Small intestine (tissue), 7 donors: ENCODE results near the gene FOXA2. TPM values are rescaled to one million over a fixed set of nuclear protein-coding genes. Genes with fewer than 3 reads are reported as not detected.

ENCODE experiments used
- DNase-seq, 2 donors: peaks; one replicate each; pipeline versions ENCODE4 v3.0.0 to v3.0.0-alpha.2; 2013
- FAIRE-seq: peaks from 2 replicates; lab custom pipeline; 2012; peaks lifted over from hg19 to GRCh38; lab: Jason Lieb, UNC
- H3K27ac ChIP-seq, 3 donors: one replicate each; pipeline ENCODE4 v1.5.1; 2013; ENCODE audit warnings: low read length in 2 of 3, mild to moderate bottlenecking in 2 of 3, control low read depth in 1 of 3, inconsistent platforms in 1 of 3, low read depth in 1 of 3, moderate library complexity in 1 of 3
- H3K27me3 ChIP-seq, 3 donors: one replicate each; pipeline ENCODE4 v1.6.1; 2013; ENCODE audit warnings: low read length in 3 of 3, inconsistent platforms in 1 of 3; ENCODE audit not compliant: control insufficient read depth in 3 of 3, insufficient read depth in 3 of 3
- H3K36me3 ChIP-seq, 3 donors: one replicate each; pipeline ENCODE4 v1.6.1; 2013; ENCODE audit warnings: low read length in 3 of 3, inconsistent platforms in 1 of 3, low read depth in 1 of 3, mild to moderate bottlenecking in 1 of 3, moderate library complexity in 1 of 3; ENCODE audit not compliant: control insufficient read depth in 3 of 3, insufficient read depth in 2 of 3
- H3K4me1 ChIP-seq, 3 donors: one replicate each; pipeline ENCODE4 v1.6.1; 2013; ENCODE audit warnings: low read length in 2 of 3, inconsistent platforms in 1 of 3, low read depth in 1 of 3, mild to moderate bottlenecking in 1 of 3, moderate library complexity in 1 of 3; ENCODE audit not compliant: control insufficient read depth in 3 of 3, insufficient read depth in 2 of 3
- H3K4me3 ChIP-seq, 3 donors: one replicate each; pipeline ENCODE4 v1.5.1; 2013; ENCODE audit warnings: low read length in 3 of 3, control low read depth in 1 of 3, inconsistent platforms in 1 of 3, low read depth in 1 of 3, mild to moderate bottlenecking in 1 of 3, moderate library complexity in 1 of 3
- H3K9me3 ChIP-seq, 2 donors: one replicate each; pipeline ENCODE4 v1.6.1; 2013; ENCODE audit warnings: low read depth in 1 of 2, low read length in 1 of 2; ENCODE audit not compliant: control insufficient read depth in 2 of 2, insufficient read depth in 1 of 2
- WGBS, 3 donors: extraction: QIAGEN DNeasy Blood & Tissue Kit; methylation state at CpG; one replicate each; pipeline ENCODE4 v1.1.7; 2013; 5-methylcytosine and 5-hydroxymethylcytosine counted together
- polyA plus RNA-seq, 4 donors: library from polyadenylated mRNA; stranded (reverse) in 3 of 4; unstranded in 1 of 4; fragments of 200-250 nt in 3 of 4; fragments of 120-200 nt in 1 of 4; gene quantifications; one replicate each; pipeline versions ENCODE4 v1.2.1 to v1.2.3, GENCODE V29; 2013
- donor health status: healthy with polysubstance abuse.
- donor health status: control.
- donor health status: control.
- donor health status: Bipolar disorder and iron deficiency.
- donor health status: healthy.

Gene FOXA2
- polyA plus RNA-seq, 4 donors = 0.45 to 6.5 (median 2.0) TPM

DNA sequence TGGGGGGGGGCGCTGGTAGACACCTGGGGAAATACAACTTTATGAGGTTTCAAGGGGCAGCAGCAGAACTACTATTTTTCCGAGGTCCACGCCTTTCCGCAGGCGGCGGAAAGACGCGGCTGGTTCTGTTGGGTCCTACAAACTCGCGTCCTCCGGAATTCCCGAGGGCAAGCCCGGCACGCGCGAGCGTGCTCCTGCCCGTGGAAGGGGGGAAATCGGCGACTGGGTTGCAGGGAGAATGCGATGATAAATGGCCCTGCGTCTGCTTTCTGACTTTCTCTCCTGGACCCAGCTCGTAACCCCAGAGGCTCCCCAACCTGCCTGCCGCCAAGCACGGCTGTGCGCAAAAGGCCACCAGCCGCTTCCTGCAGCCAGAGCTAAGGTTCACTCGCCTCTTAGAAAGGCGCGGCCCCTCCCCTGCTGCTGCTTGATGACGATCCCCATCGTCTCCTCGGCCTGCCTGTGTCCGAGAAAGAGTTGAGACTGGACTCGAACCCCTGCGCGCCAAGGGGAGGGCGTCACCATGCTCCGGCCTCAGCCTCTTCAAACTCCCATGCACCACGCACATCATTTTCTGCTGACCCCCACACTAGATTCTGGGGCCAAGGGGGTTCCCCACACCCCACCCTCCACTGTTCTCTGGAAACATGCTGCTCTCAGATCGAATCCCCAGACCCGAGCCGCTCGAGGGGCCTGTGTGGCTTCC, 6.7 kb downstream of the FOXA2 start:
- FAIRE-seq (no peak), DNase-seq (peak; percentile 27 to 46)
- H3K9me3 ChIP-seq = no peaks in the 10 kb centered on the region
- H3K4me3 ChIP-seq = peak overlapping the region; percentile 20 to 35 (median 25)
- H3K27ac ChIP-seq = peak overlapping the region in 2 of 3 donors; percentile 32 to 45
- peaks cover 0 to 11% (median 0%) of the 10 kb centered on the region in 3 donors for H3K36me3 ChIP-seq
- H3K4me1 ChIP-seq = peaks cover 0 to 7% (median 0%) of the 10 kb centered on the region in 3 donors
- peaks cover 8 to 85% (median 64%) of the 10 kb centered on the region in 3 donors for H3K27me3 ChIP-seq
- 2 to 11% (median 5%) methylated on average over 44 of the region's 44 CpGs for WGBS, 3 donors

DNA sequence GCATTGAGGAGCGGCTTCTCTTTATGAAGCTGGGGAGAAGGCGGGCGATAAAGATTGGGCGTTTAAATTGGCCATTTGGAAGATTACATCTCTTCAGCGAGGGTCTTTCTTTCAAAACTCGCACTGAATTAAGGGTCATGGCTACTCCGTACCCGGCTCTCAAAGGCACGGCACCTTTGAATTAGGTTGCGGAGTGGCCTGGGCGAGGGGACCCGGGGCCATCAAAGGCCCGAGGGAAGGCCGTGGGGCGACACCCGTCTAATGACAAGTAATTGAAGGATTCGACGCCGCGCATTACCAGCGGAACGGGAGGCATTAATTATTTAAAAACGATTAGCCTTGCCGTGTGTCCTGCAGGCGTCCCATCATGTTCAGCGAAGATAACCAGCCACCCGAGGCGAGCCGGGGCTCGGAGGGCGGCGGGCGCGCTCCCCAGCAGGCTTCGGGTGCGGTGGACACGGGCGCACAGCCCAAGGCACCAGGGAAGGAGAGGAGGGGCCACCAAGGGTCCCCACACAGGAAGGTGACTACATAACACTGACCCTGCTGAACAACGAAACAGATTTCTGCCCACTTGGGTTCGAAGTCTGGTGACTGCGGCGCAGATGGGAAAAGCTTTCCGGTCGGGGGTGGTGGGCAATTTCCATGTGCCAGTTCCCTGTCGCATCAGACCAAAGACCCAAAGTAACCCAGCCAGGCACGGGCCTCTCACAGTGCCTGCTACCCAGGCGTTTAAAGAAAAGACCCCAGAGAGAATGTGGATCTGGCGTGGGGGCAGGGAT, 7.4 kb downstream of the FOXA2 start:
- Histone ChIP-seq H3K36me3 (peaks cover 0 to 8% (median 0%) of the 10 kb centered on the region in 3 donors), H3K27ac (peak overlapping the region in 1 of 3 donors; percentile 13), H3K27me3 (peaks cover 8 to 87% (median 63%) of the 10 kb centered on the region in 3 donors), H3K9me3 (no peaks in the 10 kb centered on the region), H3K4me1 (peaks cover 0 to 7% (median 0%) of the 10 kb centered on the region in 3 donors), H3K4me3 (peak overlapping the region in 2 of 3 donors; percentile 14 to 35)
- DNase-seq (peak in 1 of 2 donors; percentile 22), FAIRE-seq (no peak)
- WGBS, 3 donors = 7 to 16% (median 11%) methylated on average over 48 of the region's 48 CpGs

- DNase-seq (no peak), FAIRE-seq (no peak)
- H3K9me3 ChIP-seq = no peaks in the 10 kb centered on the region
- H3K36me3 ChIP-seq = peaks cover 0 to 2% (median 0%) of the 10 kb centered on the region in 3 donors
- peaks cover 8 to 87% (median 64%) of the 10 kb centered on the region in 3 donors for H3K27me3 ChIP-seq
- H3K27ac ChIP-seq = peak overlapping the region in 1 of 3 donors; percentile 13
- 34 to 62% (median 53%) methylated on average over 12 of the region's 12 CpGs for WGBS, 3 donors
- peaks cover 0 to 7% (median 0%) of the 10 kb centered on the region in 3 donors for H3K4me1 ChIP-seq
- H3K4me3 ChIP-seq = peak overlapping the region in 1 of 3 donors; percentile 35
Observed at GRCh38 chr20:22576273-22576672, 8.1 kb downstream of the FOXA2 start.

DNA sequence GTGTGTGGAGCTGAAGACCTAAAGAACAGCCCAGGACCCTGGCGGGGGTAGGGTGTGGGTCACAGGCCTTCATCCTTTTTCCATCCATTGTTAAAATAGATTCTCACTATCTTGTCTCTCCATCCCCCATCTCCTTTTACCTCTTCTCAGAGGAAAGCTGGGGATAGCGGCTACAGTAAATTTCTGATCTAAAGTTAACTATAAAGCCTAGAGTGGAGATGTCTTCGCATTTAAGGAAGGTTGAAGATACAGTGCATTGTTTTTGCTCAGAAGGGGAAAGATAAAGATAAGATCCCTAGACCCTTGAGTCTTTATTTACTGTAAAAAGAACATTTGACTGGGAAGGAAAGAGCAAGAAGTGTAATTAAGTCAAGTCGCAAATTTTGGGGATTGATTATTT, 8.6 kb downstream of the FOXA2 start:
- Histone ChIP-seq H3K4me3 (no peak overlapping the region), H3K27ac (no peak overlapping the region)
- 47 to 79% (median 69%) methylated on average over 4 of the region's 4 CpGs for WGBS, 3 donors

GRCh38 chr20:22575087-22575721, 9.2 kb downstream of the FOXA2 start:
- Histone ChIP-seq H3K27me3 (peaks cover 12 to 85% (median 65%) of the 10 kb centered on the region in 3 donors), H3K36me3 (peaks cover 0 to under 1% (median 0%) of the 10 kb centered on the region in 3 donors), H3K4me3 (no peak overlapping the region), H3K27ac (no peak overlapping the region), H3K9me3 (no peaks in the 10 kb centered on the region), H3K4me1 (peaks cover 0 to 7% (median 0%) of the 10 kb centered on the region in 3 donors)
- DNase-seq (peak in 1 of 2 donors; percentile 20), FAIRE-seq (no peak)
- WGBS, 3 donors = 40 to 70% (median 65%) methylated on average over 9 of the region's 9 CpGs

More for the DNA sequence above, 8.6 kb downstream of the FOXA2 start:
- Histone ChIP-seq H3K27me3 (peaks cover 12 to 88% (median 69%) of the 10 kb centered on the region in 3 donors), H3K4me1 (peaks cover 0 to 7% (median 0%) of the 10 kb centered on the region in 3 donors), H3K36me3 (peaks cover 0 to 2% (median 0%) of the 10 kb centered on the region in 3 donors), H3K9me3 (no peaks in the 10 kb centered on the region)
- DNase-seq = no peak
- no peak for FAIRE-seq

GRCh38 chr20:22574545-22575086, 9.8 kb downstream of the FOXA2 start:
- no peak for FAIRE-seq
- peaks cover 12 to 82% (median 63%) of the 10 kb centered on the region in 3 donors for H3K27me3 ChIP-seq

GRCh38 chr20:22572491-22572890, 11.9 kb downstream of the FOXA2 start:
- no peak overlapping the region for H3K4me3 ChIP-seq
- FAIRE-seq = no peak
- DNase-seq = no peak
- WGBS, 3 donors = 29 to 85% (median 62%) methylated on average over 6 of the region's 6 CpGs
- no peak overlapping the region for H3K27ac ChIP-seq
- H3K9me3 ChIP-seq = no peaks in the 10 kb centered on the region
- H3K27me3 ChIP-seq = peaks cover 8 to 81% (median 59%) of the 10 kb centered on the region in 3 donors
- no peaks in the 10 kb centered on the region for H3K4me1 ChIP-seq
- H3K36me3 ChIP-seq = no peaks in the 10 kb centered on the region

More at GRCh38 chr20:22574545-22575086, 9.8 kb downstream of the FOXA2 start:
- 48 to 75% (median 71%) methylated on average over 4 of the region's 4 CpGs for WGBS, 3 donors
- no peak overlapping the region for H3K27ac ChIP-seq
- no peak overlapping the region for H3K4me3 ChIP-seq
- H3K36me3 ChIP-seq = no peaks in the 10 kb centered on the region
- DNase-seq = no peak
- no peaks in the 10 kb centered on the region for H3K9me3 ChIP-seq
- peaks cover 0 to 7% (median 0%) of the 10 kb centered on the region in 3 donors for H3K4me1 ChIP-seq
